Mucosa of descending colon (tissue), 3 donors: ENCODE data around the gene GALNT9. TPM values are rescaled to one million over a fixed set of nuclear protein-coding genes. Genes with fewer than 3 reads are reported as not detected.
A peak's percentile ranks its signal among the peaks of the same experiment; 100 is the strongest.

Source experiments
- ATAC-seq: fragments of 200-7000 bp; cut with Tn5 transposase; one replicate; pipeline ENCODE4 v1.9.1; 2020; ENCODE audit warnings: mild to moderate bottlenecking, moderate library complexity
- DNase-seq, 3 donors: peaks; one replicate each; pipeline ENCODE4 v3.0.0-alpha.2; 2020
- H3K36me3 ChIP-seq: fragments of 200-600 bp; one replicate; pipeline ENCODE4 v1.8.0; 2021; ENCODE audit warnings: low read depth, mild to moderate bottlenecking
- H3K4me1 ChIP-seq: fragments of 200-600 bp; one replicate; pipeline ENCODE4 v1.8.0; 2021; ENCODE audit warnings: low read depth, mild to moderate bottlenecking
- H3K4me3 ChIP-seq: fragments of 200-600 bp; one replicate; pipeline ENCODE4 v1.8.0; 2021; ENCODE audit warnings: mild to moderate bottlenecking
- H3K9me3 ChIP-seq: fragments of 200-600 bp; one replicate; pipeline ENCODE4 v1.8.0; 2021; ENCODE audit warnings: mild to moderate bottlenecking
- CTCF ChIP-seq: fragments of 200-600 bp; IDR thresholded peaks from one replicate; pipeline ENCODE4 v1.8.0; 2022; ENCODE audit warnings: antibody characterized with exemption, mild to moderate bottlenecking
- intact Hi-C, 2 donors: fragments of 100-400 bp; cut with DNase I in 1 of 2; cut with micrococcal nuclease in 1 of 2; formaldehyde crosslinking; loops; one replicate each; pipeline versions ENCODE4 v1.11.0 to v1.11.1; 2022; cut with DNase I, micrococcal nuclease
- total RNA-seq, 3 donors: library from RNA; stranded (reverse); fragmentation: NEBNext Ultra II Directional in 2 of 3; extraction: Animal tissue kit (Norgen Biotek cat#: 25700) in 2 of 3; gene quantifications; one replicate each; pipeline versions ENCODE4 v1.2.1 to v1.2.4, GENCODE V29; 2021 to 2023
- donor health status: DM: no; HTN: no; CAD: no; lungs with moderate emphysema.
- donor health status: DM: no; HTN: no; CAD: no.
- donor health status: DM: no; HTN: yes; CAD: no.

Gene GALNT9
- total RNA-seq, 3 donors from 2014 or later: 0.43 to 3.7 TPM; not detected in 1

DNA sequence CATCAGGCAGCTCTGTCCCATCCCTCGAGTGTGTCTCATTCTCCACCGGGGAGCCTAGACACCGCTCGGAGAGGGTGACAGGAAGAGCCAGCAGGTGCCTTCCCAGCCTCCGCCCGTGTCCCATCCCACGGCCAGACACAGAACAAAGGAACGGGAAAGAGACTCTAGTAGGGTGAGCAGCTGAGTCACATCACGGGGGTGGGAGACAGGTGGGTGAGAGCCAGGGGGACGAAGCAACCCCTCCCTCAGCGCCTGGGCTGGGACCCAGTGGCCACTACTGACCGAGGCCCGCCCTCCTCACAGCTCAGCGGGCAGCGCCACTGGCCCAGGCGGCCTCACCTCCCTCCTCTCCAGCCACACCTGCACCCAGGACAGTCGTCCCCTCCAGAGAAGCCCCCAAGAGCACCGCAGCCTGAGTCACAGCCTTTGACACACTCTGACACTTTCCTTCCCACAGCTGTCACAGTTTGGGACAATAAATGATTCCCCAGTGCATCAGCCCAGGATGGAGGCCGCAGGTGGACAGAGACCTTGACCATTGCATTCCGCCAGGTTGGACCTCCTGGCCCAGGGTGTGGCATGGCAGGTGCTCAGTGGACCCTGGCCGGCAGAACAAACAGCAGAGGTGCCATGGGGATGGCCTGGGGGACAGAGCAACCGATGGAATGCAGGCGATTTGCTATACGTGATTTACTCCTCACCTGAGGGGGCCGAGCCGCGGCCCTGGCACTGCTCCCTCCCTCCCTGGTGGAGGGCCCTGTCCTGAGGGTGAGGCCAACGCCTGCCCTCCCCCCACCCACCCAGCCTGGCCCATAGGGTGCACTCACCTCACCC, 45.4 kb upstream of the GALNT9 start:
- intact Hi-C loops: no loop called here
- Histone ChIP-seq H3K4me1 (no peaks in the 10 kb centered on the region), H3K4me3 (no peak overlapping the region), H3K9me3 (no peaks in the 10 kb centered on the region), H3K36me3 (no peaks in the 10 kb centered on the region)
- TF ChIP-seq CTCF: no peak
- ATAC-seq: no peak
- no peak for DNase-seq

- Histone ChIP-seq H3K4me3 (no peak overlapping the region), H3K4me1 (no peaks in the 10 kb centered on the region), H3K36me3 (no peaks in the 10 kb centered on the region), H3K9me3 (no peaks in the 10 kb centered on the region)
- intact Hi-C loops: no loop called here
- peak in 1 of 3 donors; percentile 27 for DNase-seq
- ATAC-seq: no peak
- no peak for TF ChIP-seq CTCF
Measured at GRCh38 chr12:132373901-132374611, 44.7 kb upstream of the GALNT9 start.

DNA sequence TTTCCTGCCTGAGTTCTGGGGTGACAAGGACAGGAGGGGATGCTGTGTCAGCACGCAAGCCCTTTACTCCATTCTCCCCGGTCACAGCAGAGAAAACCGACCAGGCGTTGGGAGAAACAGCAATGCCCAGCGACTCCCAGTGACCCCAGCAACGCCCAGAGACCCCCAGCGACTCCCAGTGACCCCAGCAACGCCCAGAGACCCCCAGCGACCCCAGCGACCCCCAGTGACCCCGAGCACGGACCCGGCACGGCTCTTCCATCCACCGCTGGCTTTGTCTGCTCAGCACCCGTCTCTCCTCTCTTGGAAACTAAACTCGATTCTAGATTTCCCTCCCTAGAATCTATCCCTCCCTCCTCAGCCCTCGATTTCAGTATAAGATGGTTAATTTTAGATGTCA, 38.5 kb upstream of the GALNT9 start:
- TF ChIP-seq CTCF: no peak
- no peaks in the 10 kb centered on the region for H3K4me1 ChIP-seq
- no peaks in the 10 kb centered on the region for H3K36me3 ChIP-seq
- no peak for ATAC-seq
- no peaks in the 10 kb centered on the region for H3K9me3 ChIP-seq
- peak in 1 of 3 donors; percentile 29 for DNase-seq
- intact Hi-C loops: no loop called here
- no peak overlapping the region for H3K4me3 ChIP-seq

GRCh38 chr12:132367071-132367851, 37.9 kb upstream of the GALNT9 start:
- Histone ChIP-seq H3K4me1 (no peaks in the 10 kb centered on the region), H3K4me3 (no peak overlapping the region), H3K36me3 (no peaks in the 10 kb centered on the region), H3K9me3 (no peaks in the 10 kb centered on the region)
- ATAC-seq (no peak), DNase-seq (peak in 1 of 3 donors; percentile 50)
- no peak for TF ChIP-seq CTCF
- intact Hi-C loops: no loop called here

DNA sequence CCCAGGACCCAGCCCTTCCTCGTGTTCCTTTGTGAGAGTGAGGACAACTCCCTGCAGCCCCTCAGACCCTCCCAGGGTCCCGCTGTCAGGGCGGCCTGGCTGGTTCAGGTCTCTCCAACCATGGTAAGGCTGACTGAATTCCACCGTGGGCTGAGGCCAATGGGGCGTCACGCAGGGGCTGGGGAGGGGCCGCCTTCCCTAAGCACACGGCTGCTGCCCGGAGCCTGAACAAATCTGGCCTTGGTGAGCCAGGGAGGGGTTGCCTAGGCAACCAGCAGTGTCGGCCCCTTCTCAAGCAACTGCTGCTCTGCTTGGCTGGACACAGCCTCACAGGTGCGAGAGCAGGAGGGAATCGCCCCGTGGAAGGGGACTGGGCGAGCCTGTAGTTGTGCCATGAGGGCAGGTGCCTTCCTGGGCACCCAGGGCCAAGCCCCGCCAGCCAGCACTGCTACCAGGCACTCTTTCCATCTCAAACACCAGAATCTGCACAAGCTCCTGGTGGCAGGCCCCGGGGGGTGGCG, 37.0 kb upstream of the GALNT9 start:
- intact Hi-C loops: no loop called here
- ATAC-seq (no peak), DNase-seq (peak in 1 of 3 donors; percentile 39)
- Histone ChIP-seq H3K36me3 (no peaks in the 10 kb centered on the region), H3K4me3 (no peak overlapping the region), H3K4me1 (no peaks in the 10 kb centered on the region), H3K9me3 (no peaks in the 10 kb centered on the region)
- TF ChIP-seq CTCF: no peak
